TTC549 (cell line): ENCODE data around the gene CTIF.

ENCODE experiments used
- FAIRE-seq: peaks from 2 replicates; lab custom pipeline; 2012; peaks lifted over from hg19 to GRCh38; lab: Jason Lieb, UNC

Gene CTIF

GRCh38 chr18:48602759-48603390 lies 64.0 kb downstream of the CTIF start:
- no peak for FAIRE-seq

GRCh38 chr18:48605408-48605845 lies 66.6 kb downstream of the CTIF start:
- FAIRE-seq = no peak

DNA sequence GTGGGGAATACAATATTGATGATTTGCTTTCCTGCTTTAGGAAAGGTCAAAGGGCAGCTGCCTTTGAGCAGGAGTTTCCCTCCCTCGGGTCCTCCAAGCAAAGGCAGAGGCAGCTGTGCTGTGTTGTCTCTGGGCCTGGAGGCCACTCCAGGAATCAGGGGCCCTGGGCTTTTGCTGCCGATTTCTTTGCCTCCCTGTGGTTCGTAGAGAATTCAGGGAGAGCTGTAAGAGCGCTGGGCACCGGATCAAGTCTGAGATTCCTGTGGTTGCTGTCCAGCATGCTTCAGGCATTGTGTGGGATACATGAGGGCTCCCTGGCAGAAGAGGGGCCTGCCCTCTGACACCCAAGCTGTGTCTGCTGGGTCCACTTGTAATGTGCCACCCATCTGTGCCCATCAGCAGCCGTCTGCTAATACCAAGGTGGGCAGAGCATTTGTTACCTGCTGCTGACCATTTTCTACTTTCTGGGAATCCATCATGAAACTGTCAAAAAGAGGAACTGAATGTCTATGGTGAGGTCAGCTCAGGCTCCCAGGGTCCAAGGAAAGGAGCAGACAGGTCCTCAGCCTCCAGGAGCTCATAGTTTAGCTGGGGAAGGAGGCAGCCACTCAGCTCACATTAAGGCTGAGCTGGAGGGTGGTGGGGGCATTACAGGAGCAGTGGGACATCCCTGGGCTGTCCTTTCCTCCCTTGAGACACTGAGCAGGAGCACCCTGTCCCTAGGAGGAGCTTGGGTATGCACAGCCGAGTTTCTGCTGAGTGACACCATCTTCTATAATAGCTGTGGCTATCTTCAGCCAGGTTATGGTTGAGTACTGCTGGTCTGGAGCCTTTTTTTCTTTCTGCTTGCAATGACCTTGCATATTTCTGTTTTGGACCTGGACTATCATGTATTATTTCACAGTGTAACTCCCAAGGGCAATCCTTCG lies 68.5 kb downstream of the CTIF start:
- no peak for FAIRE-seq

DNA sequence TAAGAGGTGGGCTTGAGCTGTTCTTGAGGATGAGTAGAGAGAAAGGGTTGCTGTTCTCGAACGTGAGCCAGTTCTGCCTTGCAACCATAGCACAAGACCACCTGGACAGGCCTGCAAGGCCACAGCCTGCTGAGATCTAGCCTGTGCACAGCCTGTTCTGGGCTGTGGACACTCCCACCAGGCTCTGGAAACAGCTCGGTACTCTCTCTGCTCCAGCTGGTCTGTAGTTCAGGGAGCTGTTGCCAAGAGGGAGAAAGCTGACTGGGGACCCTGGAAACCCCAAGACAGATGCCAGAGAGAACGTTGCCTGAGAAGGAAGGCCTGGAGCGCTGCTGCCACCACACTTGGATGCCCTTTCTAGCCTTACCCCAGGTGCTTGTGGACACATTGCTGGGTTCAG lies 69.8 kb downstream of the CTIF start:
- no peak for FAIRE-seq

GRCh38 chr18:48609114-48609513 lies 70.3 kb downstream of the CTIF start:
- FAIRE-seq = no peak

DNA sequence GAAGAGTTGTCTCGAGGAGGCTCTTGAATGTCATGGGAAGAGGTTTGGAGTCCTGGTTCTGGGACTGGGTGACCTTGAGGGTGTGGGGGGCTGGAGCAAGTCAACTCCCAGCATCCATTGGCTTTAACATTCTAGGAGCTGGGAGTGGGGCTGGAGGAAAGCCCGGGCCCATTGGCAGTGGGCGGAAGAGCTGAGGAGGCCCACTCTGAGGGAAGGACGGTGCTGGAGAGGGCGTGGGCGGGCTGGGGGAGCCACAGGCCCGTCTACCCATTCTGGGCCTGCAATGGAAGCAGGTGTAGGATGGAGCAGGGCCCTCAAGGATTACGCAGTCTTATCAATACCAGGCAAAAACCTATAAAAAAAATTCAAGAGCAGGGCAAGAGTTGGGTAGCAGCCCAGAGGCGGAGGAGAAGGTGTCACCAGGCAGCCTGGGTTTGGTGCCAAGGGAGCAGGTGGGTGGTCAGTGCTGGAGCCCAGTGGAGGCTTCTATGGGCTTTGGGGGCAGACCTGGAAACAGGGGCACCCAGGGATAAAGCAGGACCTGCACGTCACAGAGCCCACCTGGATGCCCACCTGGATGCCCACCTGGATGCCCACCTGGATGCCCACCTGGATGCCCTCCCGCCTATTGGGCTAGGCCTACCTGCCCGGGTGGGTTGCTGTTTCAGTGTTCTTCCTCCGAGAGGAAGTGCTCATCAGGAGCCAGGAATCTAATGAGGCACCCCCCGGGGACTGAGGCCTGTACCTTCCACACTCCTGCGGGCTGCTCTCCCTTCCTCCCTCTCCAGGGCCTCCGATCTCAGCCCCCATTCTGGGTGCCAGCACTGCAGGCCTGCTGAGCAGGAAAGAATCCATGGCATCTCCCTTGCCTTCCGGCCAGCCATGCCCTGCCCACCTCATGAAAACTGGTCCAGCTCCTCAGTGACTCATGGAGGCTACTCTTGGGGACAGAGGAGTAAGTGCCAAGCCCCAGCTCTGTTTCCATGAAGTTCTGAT lies 71.3 kb downstream of the CTIF start:
- FAIRE-seq = no peak

GRCh38 chr18:48611203-48611602 lies 72.4 kb downstream of the CTIF start:
- FAIRE-seq = no peak

- no peak for FAIRE-seq
Observed at GRCh38 chr18:48611785-48612480, 73.1 kb downstream of the CTIF start.

DNA sequence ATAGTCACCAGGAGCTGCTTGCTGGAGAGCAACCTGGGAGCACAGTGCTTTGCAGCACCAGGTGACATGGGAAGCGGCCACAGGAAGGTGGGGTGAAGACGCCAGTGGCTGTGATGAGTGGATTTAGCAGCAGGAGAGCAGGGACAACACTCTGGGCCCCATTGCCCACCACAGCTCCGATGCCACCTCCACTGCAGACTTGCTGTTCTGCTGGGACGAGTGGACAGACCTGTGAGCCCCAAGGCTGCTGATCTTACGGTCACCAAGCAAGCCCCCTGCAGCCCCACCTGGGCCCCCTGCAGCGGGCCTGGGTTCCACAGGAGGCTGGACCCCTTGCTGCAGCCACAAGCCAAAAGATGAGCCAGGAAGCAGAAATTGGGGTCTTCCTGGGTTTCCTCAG lies 73.7 kb downstream of the CTIF start:
- FAIRE-seq = no peak

DNA sequence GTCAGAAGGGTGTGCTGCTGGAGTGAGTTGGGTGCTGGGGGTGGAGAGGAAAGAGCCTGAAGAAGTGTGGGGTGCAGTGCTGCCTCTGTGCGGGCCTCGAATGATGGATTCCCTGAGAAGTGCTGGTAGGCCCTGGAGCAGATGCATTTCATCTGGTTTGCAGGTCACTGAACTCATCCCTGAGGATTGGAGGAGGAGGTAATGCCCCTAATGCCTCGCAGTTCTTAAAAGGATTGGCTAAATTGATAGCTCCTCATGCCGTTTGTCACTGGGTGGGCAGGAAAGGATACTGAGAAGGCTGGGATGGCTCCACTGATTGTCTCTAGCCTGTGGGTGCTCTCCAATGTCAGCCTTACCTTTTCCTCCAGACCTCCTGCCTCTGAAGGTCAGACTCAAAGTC lies 74.1 kb downstream of the CTIF start:
- FAIRE-seq = no peak

DNA sequence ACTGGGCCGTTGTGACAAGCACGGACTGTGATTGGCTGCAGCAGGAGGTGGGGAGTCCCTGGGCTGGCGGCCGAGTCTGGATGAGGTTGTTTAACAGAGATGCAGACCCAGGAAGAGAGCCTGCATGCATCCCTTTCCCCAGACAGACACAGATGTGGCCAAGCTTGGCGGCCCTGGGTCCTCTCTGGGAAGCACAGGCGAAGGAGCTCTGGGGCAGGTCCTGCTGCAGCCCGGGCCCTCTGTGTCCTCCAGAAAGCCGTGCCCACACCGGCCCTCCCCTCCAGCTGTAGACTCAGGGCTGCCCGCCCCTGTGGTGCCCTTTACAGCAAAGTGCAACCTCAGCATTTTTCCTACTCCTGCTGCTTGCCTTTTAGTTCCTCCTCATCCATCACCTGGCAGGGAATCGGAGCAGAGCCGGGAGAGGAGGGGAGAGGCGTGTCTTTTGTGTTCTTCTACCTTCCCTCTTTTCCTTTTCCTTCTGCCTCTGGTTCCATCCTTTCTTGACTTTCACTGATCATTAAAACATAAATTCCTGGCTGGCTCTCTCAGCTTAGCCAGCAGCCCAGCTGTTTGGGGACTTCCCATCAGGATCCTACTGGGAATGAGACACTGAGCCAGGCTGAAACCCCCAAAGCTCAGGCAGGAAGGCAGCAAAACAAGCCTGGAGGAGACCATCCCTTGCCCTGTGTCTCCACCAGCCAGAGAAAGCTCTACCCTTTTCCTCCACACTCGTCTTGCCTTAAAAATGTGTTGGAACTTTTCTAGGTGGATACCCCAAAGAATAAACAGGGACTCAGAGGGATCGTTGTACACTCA lies 75.0 kb downstream of the CTIF start:
- FAIRE-seq = no peak

- no peak for FAIRE-seq
Observed at GRCh38 chr18:48615566-48616401, 77.0 kb downstream of the CTIF start.

- FAIRE-seq = no peak
Observed at GRCh38 chr18:48616484-48617255, 77.8 kb downstream of the CTIF start.

DNA sequence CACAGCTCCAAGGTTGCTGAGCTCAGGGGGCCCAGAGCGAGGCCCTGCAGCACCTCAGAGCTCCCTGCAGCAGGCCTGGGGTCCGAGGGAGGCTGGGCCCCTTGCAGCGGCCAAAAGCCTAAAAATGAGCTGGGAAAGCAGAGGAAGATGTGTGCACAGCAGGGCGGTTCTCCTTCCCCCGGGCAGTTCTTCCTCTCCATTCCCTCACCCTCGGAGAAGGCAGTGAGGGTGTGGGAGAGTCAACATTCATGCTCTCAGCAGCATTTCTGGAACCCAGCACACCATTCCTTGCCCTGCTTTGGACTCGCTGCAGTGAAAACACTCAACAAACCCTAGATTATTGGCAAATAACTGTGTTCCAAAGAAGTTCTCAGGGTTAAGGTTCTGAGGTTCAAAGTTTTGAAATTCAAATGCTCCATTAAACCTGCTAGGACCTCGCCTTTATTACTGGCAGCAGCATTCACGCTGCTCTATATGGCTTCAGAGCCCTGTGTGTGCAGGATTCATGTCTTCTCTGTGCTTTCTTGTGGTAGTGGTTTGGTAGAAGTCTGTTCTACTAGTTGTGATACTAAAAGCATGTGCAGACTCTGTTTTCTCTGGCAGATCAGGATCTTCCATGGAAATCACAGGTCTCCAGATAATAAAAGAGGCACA lies 79.1 kb downstream of the CTIF start:
- no peak for FAIRE-seq

DNA sequence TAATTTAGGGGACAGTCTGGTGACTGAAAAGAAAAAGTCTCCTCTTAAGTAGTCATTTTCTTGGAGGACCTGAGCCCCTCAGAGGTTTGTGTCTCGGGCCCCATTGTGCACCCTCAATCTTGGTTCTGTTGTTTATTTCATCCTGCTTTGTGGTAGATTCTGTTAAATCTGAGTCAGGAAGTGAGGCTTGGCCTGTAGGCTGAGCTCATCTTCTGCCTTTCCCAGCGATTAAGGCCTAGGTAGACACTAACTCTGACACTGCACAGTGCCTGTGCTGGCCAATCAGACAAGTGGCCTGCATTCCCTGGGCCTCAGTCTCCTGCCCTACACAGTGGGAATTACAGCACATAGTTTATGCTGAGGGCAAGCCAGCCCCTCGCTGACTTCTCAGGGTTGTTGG lies 80.2 kb downstream of the CTIF start:
- no peak for FAIRE-seq

DNA sequence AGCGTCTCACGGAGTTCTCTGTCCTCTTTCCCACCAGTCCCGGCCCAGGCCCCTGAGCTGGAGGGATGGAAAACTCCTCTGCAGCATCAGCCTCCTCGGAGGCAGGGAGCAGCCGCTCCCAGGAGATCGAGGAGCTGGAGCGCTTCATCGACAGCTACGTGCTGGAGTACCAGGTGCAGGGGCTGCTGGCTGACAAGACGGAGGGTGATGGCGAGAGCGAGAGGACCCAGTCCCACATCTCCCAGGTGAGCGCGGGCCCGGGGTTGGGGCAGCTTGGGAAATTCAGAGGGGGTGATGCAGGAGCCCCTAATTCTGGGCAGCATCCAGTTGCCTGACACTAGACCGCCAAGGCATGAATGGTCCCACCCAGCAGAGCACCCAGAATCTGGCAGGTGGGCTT lies 80.7 kb downstream of the CTIF start:
- no peak for FAIRE-seq

DNA sequence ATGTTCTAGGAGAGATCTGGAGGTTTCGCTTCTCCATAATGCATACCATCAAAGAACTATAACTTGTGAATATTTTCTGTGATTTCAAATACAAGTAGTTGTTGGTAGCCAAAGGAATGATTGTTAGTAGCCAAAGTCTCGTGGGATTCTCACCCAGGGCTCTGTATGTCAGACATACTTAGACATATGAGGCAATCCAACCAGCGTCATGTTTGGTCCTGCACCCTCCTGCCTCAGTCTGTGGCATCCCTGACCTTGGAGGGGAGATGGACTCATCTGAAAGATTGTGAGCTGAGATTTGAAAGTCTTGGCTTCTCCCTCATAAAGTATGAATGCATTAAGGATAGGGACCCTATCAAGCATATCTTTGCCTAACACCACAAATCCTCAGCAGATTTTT lies 81.2 kb downstream of the CTIF start:
- no peak for FAIRE-seq

- FAIRE-seq = no peak
Observed at GRCh38 chr18:48621240-48621639, 82.4 kb downstream of the CTIF start.
